ENCODE measurements around the gene SLC38A9.
"Not testable (repeated sequence)": the region's sequence is repeated elsewhere in the genome, so short reads cannot be mapped to it uniquely, and the experiment has no call there.

- not testable (repeated sequence) for TF ChIP-seq CTCF, POLR2AphosphoS5, EP300, POLR2A (IDR thresholded peaks at IDR 0.05)
Observed at GRCh38 chr5:55719026-55719425, 6.9 kb upstream of the SLC38A9 start.
